ENCODE results near the gene PRPS1L1. TPM values are rescaled to one million over a fixed set of nuclear protein-coding genes. Genes with fewer than 3 reads are reported as not detected.

The PRPS1L1 gene
- total RNA-seq, 1 experiment from 2014 or later, result not detected

DNA sequence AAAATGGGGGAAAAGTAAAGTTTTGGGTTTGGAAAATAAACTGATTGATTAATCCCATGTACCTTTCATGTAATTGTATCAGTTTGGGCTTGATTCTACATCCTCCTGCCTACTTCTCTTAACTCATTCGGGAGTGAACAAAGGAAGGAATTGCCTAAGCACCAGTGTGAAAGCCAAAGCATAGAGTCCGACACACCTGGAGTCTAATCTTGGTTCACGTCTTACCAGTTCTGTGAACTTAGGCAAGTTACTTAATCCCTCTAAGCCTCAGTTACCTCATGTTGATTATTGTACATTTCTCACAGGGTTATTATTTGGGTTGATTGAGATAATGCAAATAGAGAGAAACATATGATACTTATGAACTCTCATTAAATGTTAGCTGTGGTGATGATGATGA is 41.1 kb upstream of the PRPS1L1 start:
- Mint-ChIP-seq H3K27ac (no peak overlapping the region), H3K4me3 (no peak overlapping the region), H3K27me3 (ENCODE audit: low read depth) (no peaks in the 10 kb centered on the region), H3K9me3 (no peaks in the 10 kb centered on the region), H3K36me3 (no peaks in the 10 kb centered on the region), H3K4me1 (peaks cover 4% of the 10 kb centered on the region)
- ATAC-seq, result no peak
- ChIA-PET POLR2A (no interaction called here), CTCF (no interaction called here)
- DNase-seq (ENCODE audit: low spot score), result no peak
- TF ChIP-seq, protein P1, sequence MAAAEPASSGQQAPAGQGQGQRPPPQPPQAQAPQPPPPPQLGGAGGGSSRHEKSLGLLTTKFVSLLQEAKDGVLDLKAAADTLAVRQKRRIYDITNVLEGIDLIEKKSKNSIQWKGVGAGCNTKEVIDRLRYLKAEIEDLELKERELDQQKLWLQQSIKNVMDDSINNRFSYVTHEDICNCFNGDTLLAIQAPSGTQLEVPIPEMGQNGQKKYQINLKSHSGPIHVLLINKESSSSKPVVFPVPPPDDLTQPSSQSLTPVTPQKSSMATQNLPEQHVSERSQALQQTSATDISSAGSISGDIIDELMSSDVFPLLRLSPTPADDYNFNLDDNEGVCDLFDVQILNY (CRISPR knock-in tag; IDR thresholded peaks at IDR 0.05), result no peak
- TF ChIP-seq, protein P2, sequence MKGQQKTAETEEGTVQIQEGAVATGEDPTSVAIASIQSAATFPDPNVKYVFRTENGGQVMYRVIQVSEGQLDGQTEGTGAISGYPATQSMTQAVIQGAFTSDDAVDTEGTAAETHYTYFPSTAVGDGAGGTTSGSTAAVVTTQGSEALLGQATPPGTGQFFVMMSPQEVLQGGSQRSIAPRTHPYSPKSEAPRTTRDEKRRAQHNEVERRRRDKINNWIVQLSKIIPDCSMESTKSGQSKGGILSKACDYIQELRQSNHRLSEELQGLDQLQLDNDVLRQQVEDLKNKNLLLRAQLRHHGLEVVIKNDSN (CRISPR knock-in tag; IDR thresholded peaks at IDR 0.05), result no peak
- TF ChIP-seq, protein P3, sequence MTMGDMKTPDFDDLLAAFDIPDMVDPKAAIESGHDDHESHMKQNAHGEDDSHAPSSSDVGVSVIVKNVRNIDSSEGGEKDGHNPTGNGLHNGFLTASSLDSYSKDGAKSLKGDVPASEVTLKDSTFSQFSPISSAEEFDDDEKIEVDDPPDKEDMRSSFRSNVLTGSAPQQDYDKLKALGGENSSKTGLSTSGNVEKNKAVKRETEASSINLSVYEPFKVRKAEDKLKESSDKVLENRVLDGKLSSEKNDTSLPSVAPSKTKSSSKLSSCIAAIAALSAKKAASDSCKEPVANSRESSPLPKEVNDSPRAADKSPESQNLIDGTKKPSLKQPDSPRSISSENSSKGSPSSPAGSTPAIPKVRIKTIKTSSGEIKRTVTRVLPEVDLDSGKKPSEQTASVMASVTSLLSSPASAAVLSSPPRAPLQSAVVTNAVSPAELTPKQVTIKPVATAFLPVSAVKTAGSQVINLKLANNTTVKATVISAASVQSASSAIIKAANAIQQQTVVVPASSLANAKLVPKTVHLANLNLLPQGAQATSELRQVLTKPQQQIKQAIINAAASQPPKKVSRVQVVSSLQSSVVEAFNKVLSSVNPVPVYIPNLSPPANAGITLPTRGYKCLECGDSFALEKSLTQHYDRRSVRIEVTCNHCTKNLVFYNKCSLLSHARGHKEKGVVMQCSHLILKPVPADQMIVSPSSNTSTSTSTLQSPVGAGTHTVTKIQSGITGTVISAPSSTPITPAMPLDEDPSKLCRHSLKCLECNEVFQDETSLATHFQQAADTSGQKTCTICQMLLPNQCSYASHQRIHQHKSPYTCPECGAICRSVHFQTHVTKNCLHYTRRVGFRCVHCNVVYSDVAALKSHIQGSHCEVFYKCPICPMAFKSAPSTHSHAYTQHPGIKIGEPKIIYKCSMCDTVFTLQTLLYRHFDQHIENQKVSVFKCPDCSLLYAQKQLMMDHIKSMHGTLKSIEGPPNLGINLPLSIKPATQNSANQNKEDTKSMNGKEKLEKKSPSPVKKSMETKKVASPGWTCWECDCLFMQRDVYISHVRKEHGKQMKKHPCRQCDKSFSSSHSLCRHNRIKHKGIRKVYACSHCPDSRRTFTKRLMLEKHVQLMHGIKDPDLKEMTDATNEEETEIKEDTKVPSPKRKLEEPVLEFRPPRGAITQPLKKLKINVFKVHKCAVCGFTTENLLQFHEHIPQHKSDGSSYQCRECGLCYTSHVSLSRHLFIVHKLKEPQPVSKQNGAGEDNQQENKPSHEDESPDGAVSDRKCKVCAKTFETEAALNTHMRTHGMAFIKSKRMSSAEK (CRISPR knock-in tag; IDR thresholded peaks at IDR 0.05; ENCODE audit: borderline replicate concordance), result no peak
- no peak for TF ChIP-seq CBFB (CRISPR knock-in tag; IDR thresholded peaks at IDR 0.05; ENCODE audit: low read depth)
- TF ChIP-seq ZNF121 (CRISPR knock-in tag; IDR thresholded peaks at IDR 0.05), result no peak
- TF ChIP-seq, protein P4, sequence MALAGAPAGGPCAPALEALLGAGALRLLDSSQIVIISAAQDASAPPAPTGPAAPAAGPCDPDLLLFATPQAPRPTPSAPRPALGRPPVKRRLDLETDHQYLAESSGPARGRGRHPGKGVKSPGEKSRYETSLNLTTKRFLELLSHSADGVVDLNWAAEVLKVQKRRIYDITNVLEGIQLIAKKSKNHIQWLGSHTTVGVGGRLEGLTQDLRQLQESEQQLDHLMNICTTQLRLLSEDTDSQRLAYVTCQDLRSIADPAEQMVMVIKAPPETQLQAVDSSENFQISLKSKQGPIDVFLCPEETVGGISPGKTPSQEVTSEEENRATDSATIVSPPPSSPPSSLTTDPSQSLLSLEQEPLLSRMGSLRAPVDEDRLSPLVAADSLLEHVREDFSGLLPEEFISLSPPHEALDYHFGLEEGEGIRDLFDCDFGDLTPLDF (CRISPR knock-in tag; IDR thresholded peaks at IDR 0.05), result no peak
- TF ChIP-seq, protein P5, sequence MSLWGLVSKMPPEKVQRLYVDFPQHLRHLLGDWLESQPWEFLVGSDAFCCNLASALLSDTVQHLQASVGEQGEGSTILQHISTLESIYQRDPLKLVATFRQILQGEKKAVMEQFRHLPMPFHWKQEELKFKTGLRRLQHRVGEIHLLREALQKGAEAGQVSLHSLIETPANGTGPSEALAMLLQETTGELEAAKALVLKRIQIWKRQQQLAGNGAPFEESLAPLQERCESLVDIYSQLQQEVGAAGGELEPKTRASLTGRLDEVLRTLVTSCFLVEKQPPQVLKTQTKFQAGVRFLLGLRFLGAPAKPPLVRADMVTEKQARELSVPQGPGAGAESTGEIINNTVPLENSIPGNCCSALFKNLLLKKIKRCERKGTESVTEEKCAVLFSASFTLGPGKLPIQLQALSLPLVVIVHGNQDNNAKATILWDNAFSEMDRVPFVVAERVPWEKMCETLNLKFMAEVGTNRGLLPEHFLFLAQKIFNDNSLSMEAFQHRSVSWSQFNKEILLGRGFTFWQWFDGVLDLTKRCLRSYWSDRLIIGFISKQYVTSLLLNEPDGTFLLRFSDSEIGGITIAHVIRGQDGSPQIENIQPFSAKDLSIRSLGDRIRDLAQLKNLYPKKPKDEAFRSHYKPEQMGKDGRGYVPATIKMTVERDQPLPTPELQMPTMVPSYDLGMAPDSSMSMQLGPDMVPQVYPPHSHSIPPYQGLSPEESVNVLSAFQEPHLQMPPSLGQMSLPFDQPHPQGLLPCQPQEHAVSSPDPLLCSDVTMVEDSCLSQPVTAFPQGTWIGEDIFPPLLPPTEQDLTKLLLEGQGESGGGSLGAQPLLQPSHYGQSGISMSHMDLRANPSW (CRISPR knock-in tag; conservative IDR thresholded peaks at IDR 0.05; ENCODE audit: low read depth), result no peak
- no peak for TF ChIP-seq SMAD3 (CRISPR knock-in tag; IDR thresholded peaks at IDR 0.05; ENCODE audit: borderline replicate concordance)
- TF ChIP-seq PRRX2 (CRISPR knock-in tag; IDR thresholded peaks at IDR 0.05), result no peak
- TF ChIP-seq HMGA2 (CRISPR knock-in tag; IDR thresholded peaks at IDR 0.05), result no peak
- no peak for TF ChIP-seq CREB1 (CRISPR knock-in tag; IDR thresholded peaks at IDR 0.05)
- no peak for TF ChIP-seq CREM (CRISPR knock-in tag; IDR thresholded peaks at IDR 0.05)

DNA sequence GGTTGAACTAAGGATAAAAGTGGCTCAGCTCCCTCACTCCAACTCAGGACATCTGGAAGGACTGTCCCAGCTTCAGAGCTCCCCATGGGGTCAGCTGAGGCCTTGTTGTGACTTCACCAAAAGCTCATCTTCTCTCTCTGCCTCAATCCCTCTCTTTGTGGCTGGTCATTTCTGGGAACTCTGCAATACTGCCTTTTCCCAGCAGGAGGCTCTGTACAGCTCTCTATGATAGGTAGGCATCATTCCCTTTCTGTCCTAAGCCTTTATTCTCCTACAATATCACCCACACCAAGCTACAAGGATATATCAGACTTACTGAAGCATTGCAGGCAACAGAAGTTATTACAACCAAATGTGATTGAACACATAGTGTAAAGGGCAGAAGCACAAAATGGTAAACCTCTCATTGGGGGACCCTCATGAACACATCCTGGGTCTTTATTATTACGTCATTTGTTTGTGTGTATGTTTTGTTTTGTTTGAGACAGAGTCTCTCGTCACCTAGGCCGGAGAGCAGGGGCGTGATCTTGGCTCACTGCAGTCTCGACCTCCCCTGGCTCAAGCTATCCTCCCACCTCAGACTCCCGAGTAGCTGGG is 36.7 kb upstream of the PRPS1L1 start:
- TF ChIP-seq, protein P6, sequence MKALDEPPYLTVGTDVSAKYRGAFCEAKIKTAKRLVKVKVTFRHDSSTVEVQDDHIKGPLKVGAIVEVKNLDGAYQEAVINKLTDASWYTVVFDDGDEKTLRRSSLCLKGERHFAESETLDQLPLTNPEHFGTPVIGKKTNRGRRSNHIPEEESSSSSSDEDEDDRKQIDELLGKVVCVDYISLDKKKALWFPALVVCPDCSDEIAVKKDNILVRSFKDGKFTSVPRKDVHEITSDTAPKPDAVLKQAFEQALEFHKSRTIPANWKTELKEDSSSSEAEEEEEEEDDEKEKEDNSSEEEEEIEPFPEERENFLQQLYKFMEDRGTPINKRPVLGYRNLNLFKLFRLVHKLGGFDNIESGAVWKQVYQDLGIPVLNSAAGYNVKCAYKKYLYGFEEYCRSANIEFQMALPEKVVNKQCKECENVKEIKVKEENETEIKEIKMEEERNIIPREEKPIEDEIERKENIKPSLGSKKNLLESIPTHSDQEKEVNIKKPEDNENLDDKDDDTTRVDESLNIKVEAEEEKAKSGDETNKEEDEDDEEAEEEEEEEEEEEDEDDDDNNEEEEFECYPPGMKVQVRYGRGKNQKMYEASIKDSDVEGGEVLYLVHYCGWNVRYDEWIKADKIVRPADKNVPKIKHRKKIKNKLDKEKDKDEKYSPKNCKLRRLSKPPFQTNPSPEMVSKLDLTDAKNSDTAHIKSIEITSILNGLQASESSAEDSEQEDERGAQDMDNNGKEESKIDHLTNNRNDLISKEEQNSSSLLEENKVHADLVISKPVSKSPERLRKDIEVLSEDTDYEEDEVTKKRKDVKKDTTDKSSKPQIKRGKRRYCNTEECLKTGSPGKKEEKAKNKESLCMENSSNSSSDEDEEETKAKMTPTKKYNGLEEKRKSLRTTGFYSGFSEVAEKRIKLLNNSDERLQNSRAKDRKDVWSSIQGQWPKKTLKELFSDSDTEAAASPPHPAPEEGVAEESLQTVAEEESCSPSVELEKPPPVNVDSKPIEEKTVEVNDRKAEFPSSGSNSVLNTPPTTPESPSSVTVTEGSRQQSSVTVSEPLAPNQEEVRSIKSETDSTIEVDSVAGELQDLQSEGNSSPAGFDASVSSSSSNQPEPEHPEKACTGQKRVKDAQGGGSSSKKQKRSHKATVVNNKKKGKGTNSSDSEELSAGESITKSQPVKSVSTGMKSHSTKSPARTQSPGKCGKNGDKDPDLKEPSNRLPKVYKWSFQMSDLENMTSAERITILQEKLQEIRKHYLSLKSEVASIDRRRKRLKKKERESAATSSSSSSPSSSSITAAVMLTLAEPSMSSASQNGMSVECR (CRISPR knock-in tag; IDR thresholded peaks at IDR 0.05; ENCODE audit: borderline replicate concordance), result no peak
- TF ChIP-seq, protein P7, sequence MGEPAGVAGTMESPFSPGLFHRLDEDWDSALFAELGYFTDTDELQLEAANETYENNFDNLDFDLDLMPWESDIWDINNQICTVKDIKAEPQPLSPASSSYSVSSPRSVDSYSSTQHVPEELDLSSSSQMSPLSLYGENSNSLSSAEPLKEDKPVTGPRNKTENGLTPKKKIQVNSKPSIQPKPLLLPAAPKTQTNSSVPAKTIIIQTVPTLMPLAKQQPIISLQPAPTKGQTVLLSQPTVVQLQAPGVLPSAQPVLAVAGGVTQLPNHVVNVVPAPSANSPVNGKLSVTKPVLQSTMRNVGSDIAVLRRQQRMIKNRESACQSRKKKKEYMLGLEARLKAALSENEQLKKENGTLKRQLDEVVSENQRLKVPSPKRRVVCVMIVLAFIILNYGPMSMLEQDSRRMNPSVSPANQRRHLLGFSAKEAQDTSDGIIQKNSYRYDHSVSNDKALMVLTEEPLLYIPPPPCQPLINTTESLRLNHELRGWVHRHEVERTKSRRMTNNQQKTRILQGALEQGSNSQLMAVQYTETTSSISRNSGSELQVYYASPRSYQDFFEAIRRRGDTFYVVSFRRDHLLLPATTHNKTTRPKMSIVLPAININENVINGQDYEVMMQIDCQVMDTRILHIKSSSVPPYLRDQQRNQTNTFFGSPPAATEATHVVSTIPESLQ (CRISPR knock-in tag; IDR thresholded peaks at IDR 0.05), result no peak
- TF ChIP-seq, protein P8, sequence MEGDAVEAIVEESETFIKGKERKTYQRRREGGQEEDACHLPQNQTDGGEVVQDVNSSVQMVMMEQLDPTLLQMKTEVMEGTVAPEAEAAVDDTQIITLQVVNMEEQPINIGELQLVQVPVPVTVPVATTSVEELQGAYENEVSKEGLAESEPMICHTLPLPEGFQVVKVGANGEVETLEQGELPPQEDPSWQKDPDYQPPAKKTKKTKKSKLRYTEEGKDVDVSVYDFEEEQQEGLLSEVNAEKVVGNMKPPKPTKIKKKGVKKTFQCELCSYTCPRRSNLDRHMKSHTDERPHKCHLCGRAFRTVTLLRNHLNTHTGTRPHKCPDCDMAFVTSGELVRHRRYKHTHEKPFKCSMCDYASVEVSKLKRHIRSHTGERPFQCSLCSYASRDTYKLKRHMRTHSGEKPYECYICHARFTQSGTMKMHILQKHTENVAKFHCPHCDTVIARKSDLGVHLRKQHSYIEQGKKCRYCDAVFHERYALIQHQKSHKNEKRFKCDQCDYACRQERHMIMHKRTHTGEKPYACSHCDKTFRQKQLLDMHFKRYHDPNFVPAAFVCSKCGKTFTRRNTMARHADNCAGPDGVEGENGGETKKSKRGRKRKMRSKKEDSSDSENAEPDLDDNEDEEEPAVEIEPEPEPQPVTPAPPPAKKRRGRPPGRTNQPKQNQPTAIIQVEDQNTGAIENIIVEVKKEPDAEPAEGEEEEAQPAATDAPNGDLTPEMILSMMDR (IDR thresholded peaks at IDR 0.05), result peak; percentile 41
- H3K9me3 Mint-ChIP-seq, result no peaks in the 10 kb centered on the region
- no peak overlapping the region for H3K27ac Mint-ChIP-seq
- H3K36me3 Mint-ChIP-seq, result no peaks in the 10 kb centered on the region
- H3K4me1 Mint-ChIP-seq, result peaks cover 14% of the 10 kb centered on the region
- POLR2A ChIA-PET, result no interaction called here
- peak; percentile 93 for ATAC-seq
- H3K4me3 Mint-ChIP-seq, result no peak overlapping the region
- CTCF ChIA-PET, result interaction anchor here (0.5 to 1.8 kb wide), 40 partner anchors 9 to 490 kb away, joined by 3 to 13 read pairs (median 4); no protein-coding TSS in a partner anchor
- DNase-seq (ENCODE audit: low spot score), result peak; percentile 71
- no peaks in the 10 kb centered on the region for H3K27me3 Mint-ChIP-seq (ENCODE audit: low read depth)
